Breast epithelium (tissue), 4 donors: ENCODE results near the gene MINDY2. TPM values are rescaled to one million over a fixed set of nuclear protein-coding genes. Genes with fewer than 3 reads are reported as not detected.

ENCODE experiments used
- DNase-seq, 2 donors: peaks; one replicate each; pipeline ENCODE4 v3.0.0-alpha.2; 2019; ENCODE audit warnings: low spot score in 2 of 2
- H3K27ac ChIP-seq, 2 donors: fragments of 200-600 bp; sonication (generic) in 1 of 2; one replicate each; pipeline ENCODE4 v1.5.1; 2016 to 2019; ENCODE audit warnings: mild to moderate bottlenecking in 1 of 2
- H3K27me3 ChIP-seq, 2 donors: fragments of 200-600 bp; sonication (generic) in 1 of 2; one replicate each; pipeline versions ENCODE4 v1.5.1 to v1.6.0; 2017 to 2019; ENCODE audit warnings: control low read depth in 1 of 2, mild to moderate bottlenecking in 1 of 2
- H3K36me3 ChIP-seq: fragments of 200-600 bp; one replicate; pipeline ENCODE4 v1.5.1; 2019
- H3K4me1 ChIP-seq, 2 donors: fragments of 200-600 bp; sonication (generic); one replicate each; pipeline ENCODE4 v1.5.1; 2016 to 2019; ENCODE audit warnings: control low read depth in 1 of 2
- H3K4me3 ChIP-seq, 3 donors: fragments of 200-600 bp; sonication (generic); 1 replicate in 2 of 3; 2 replicates in 1 of 3; pipeline ENCODE4 v1.5.1; 2016 to 2019; ENCODE audit warnings: mild to moderate bottlenecking in 3 of 3, moderate library complexity in 2 of 3
- H3K9me3 ChIP-seq, 2 donors: fragments of 200-600 bp; sonication (generic) in 1 of 2; one replicate each; pipeline ENCODE4 v1.5.1; 2016 to 2019; ENCODE audit warnings: control low read depth in 1 of 2
- POLR2A ChIP-seq: fragments of 450-650 bp; IDR thresholded peaks from one replicate; pipeline ENCODE4 v1.6.1; 2016; ENCODE audit warnings: antibody characterized with exemption, mild to moderate bottlenecking, moderate library complexity
- POLR2AphosphoS5 ChIP-seq, 3 donors: sonication (generic); formaldehyde crosslinking; IDR thresholded peaks; one replicate each; pipeline ENCODE4 v1.6.1; 2017; ENCODE audit warnings: antibody characterized with exemption in 3 of 3
- intact Hi-C: fragments of 100-400 bp; cut with DNase I; formaldehyde crosslinking; loops from one replicate; pipeline ENCODE4 v1.15.1; 2023; ENCODE audit warnings: low total_unique reads
- total RNA-seq, 3 donors: library from RNA; depleted of rRNA; stranded (reverse); fragments of >200 nt; gene quantifications; one replicate each; pipeline ENCODE4 v1.1.0, GENCODE V29; 2016
- TF ChIP-seq, protein P1 (sequence below), 3 donors: fragments of 450-650 bp; IDR thresholded peaks; one replicate each; pipeline ENCODE4 v1.5.1; 2016 to 2017; ENCODE audit warnings: antibody characterized with exemption in 3 of 3, mild to moderate bottlenecking in 3 of 3, moderate library complexity in 3 of 3

Gene MINDY2
- total RNA-seq, 3 donors from 2014 or later: 11.8 to 22.5 (median 17.7) TPM

DNA sequence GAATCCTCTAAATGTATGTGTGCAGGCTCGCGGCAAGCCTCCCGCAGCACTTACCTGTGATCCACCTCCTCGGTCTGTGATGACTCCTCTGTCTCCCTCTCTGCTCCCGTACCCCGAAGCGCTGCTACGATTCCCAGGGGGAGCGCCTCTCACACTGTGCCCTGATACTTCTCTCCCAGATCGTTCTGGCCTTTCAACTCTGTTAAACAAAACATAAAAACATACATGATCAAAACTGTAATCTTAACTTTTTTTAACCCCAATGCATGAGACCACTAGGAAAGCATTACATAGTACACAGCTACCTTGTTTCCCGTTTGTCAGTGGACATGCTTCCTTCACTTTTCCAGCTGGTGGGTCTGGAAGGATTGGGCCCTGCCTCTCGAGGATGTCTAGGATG, 115.8 kb downstream of the MINDY2 start:
- no peaks in the 10 kb centered on the region for H3K27me3 ChIP-seq
- no peak overlapping the region for H3K4me3 ChIP-seq
- H3K4me1 ChIP-seq: no peaks in the 10 kb centered on the region
- no peak for DNase-seq
- H3K27ac ChIP-seq: no peak overlapping the region
- H3K36me3 ChIP-seq: peaks cover 25% of the 10 kb centered on the region
- intact Hi-C loops: no loop called here
- no peak for TF ChIP-seq POLR2A
- TF ChIP-seq, protein P1, sequence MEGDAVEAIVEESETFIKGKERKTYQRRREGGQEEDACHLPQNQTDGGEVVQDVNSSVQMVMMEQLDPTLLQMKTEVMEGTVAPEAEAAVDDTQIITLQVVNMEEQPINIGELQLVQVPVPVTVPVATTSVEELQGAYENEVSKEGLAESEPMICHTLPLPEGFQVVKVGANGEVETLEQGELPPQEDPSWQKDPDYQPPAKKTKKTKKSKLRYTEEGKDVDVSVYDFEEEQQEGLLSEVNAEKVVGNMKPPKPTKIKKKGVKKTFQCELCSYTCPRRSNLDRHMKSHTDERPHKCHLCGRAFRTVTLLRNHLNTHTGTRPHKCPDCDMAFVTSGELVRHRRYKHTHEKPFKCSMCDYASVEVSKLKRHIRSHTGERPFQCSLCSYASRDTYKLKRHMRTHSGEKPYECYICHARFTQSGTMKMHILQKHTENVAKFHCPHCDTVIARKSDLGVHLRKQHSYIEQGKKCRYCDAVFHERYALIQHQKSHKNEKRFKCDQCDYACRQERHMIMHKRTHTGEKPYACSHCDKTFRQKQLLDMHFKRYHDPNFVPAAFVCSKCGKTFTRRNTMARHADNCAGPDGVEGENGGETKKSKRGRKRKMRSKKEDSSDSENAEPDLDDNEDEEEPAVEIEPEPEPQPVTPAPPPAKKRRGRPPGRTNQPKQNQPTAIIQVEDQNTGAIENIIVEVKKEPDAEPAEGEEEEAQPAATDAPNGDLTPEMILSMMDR (IDR thresholded peaks at IDR 0.05): no peak
- H3K9me3 ChIP-seq: no peaks in the 10 kb centered on the region

DNA sequence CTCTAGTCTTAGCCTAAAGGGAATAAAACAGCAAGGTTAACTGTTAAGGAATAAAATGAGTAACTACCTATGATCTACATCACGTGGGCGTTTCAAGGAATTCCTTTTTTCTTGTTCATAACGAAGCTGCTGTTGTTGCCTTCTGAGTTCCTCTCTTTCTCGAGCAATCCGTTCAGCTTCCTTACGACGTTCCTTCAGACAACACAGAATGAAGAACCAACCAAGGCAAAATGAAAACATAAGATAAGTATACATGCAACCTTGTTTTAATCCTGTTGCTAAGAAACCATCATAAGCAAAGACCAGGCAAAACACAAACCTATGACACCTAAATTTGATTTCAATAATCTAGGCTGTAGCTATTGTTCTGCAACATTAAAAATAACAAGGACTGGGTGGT, 118.3 kb downstream of the MINDY2 start:
- peaks cover 20% of the 10 kb centered on the region for H3K36me3 ChIP-seq

DNA sequence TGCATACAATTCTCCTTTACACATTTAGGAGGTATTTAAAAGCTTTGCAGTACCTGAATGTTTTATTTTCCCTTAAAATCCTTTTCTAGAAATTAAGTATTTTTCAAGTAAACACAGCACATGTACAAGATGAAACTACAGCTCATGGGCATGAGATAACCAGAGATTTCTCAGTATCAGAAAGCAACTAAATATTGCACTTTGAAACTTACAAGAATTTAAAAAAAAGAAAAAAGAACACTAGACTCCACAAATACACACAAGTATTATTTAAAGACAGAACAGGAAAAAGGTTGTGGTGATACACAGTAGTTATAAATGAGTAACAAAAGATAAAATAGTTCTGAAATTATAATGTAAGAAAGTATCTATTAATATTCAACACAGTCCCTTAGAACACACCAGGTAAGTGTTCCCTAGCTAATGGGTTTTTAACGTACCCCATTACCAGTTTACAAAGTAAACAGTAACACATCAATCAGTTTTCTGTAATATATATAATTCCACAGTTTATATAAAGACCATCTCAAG, 127.1 kb downstream of the MINDY2 start:
- Histone ChIP-seq H3K27me3 (no peaks in the 10 kb centered on the region), H3K4me1 (no peaks in the 10 kb centered on the region), H3K4me3 (no peak overlapping the region), H3K27ac (no peak overlapping the region), H3K36me3 (peaks cover 13% of the 10 kb centered on the region), H3K9me3 (no peaks in the 10 kb centered on the region)
- DNase-seq: no peak
- intact Hi-C loops: no loop called here
- TF ChIP-seq POLR2A (no peak), POLR2AphosphoS5 (IDR thresholded peaks at IDR 0.05) (no peak)
- TF ChIP-seq, protein P1 (IDR thresholded peaks at IDR 0.05): no peak

More for the DNA sequence above, 118.3 kb downstream of the MINDY2 start:
- no peak for DNase-seq
- Histone ChIP-seq H3K4me3 (no peak overlapping the region), H3K27ac (no peak overlapping the region), H3K9me3 (no peaks in the 10 kb centered on the region), H3K4me1 (no peaks in the 10 kb centered on the region), H3K27me3 (no peaks in the 10 kb centered on the region)
- TF ChIP-seq POLR2A (no peak), POLR2AphosphoS5 (IDR thresholded peaks at IDR 0.05) (no peak)
- TF ChIP-seq, protein P1 (IDR thresholded peaks at IDR 0.05): no peak
- intact Hi-C loops: no loop called here

DNA sequence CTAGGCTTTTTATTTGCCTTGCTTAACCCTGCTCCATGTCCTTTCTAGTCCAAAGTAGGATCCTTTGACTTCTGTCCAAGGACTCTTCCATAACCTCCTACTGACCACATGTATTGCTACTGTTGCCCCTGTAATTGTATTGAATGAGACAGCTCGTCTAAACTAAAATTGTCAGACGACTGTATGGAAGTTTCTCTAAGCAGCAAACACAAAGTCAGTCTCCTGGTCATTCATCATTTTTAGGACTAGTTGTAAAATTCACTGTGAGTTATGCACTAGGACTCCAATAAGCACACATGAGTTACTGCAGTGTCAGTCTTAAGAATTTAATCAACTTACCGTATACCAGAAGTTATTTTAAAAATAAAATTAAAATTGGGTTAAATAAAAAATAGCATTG, 129.5 kb downstream of the MINDY2 start:
- no peaks in the 10 kb centered on the region for H3K4me1 ChIP-seq
- no peak for DNase-seq
- intact Hi-C loops: no loop called here
- H3K36me3 ChIP-seq: peaks cover 6% of the 10 kb centered on the region
- TF ChIP-seq POLR2A: no peak
- TF ChIP-seq, protein P1 (IDR thresholded peaks at IDR 0.05): no peak
- no peak for TF ChIP-seq POLR2AphosphoS5 (IDR thresholded peaks at IDR 0.05)
- no peak overlapping the region for H3K4me3 ChIP-seq
- H3K27ac ChIP-seq: no peak overlapping the region
- no peaks in the 10 kb centered on the region for H3K9me3 ChIP-seq
- H3K27me3 ChIP-seq: no peaks in the 10 kb centered on the region

DNA sequence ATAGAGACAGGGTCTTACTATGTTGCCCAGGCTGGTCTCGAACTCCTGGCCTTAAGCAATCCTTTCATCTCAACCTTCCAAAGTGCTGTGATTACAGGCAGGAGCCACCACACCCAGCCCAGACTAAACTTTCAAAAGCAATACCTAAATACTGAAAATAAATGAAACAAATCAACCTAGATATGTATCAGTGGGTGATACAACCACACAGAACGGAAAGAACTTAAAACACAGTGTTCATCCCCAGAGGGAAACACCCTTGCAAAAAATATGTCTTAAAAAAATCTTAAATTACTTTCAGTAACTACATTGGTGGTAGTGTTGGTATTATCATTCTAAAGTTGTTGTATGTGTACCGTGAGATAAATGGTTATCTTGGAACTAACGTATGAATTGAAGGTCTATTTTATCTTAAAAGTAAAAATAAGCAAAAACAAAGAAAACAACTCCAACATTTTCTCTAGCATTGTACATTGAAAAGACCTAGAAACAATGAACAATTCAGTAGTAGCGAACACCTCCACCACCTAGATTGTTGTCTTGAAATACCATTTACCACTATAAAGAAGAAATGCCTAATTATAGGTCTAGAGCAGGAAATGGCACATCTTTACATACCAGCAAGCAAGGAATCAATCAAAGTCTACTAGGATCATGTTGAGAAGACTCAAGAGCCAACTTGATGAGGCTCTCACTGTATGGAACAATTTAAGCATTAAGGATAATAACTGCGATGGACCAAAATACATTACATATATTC, 137.6 kb downstream of the MINDY2 start:
- H3K9me3 ChIP-seq: no peaks in the 10 kb centered on the region
- H3K27me3 ChIP-seq: no peaks in the 10 kb centered on the region
- H3K4me3 ChIP-seq: no peak overlapping the region
- peaks cover 4% of the 10 kb centered on the region for H3K36me3 ChIP-seq
- no peak for DNase-seq
- intact Hi-C loops: no loop called here
- TF ChIP-seq, protein P1 (IDR thresholded peaks at IDR 0.05): no peak
- TF ChIP-seq POLR2A (no peak), POLR2AphosphoS5 (IDR thresholded peaks at IDR 0.05) (no peak)
- no peaks in the 10 kb centered on the region for H3K4me1 ChIP-seq
- no peak overlapping the region for H3K27ac ChIP-seq
